Rectal smooth muscle tissue (tissue), 1 donor: ENCODE measurements around the gene FAAH.

Source experiments
- H3K27ac ChIP-seq: one replicate; pipeline ENCODE4 v1.7.0; 2013; ENCODE audit warnings: low read depth, low read length, inconsistent platforms
- H3K27me3 ChIP-seq: one replicate; pipeline ENCODE4 v1.7.0; 2013; ENCODE audit warnings: low read length; ENCODE audit not compliant: control insufficient read depth, insufficient read depth
- H3K36me3 ChIP-seq: one replicate; pipeline ENCODE4 v1.7.0; 2013; ENCODE audit warnings: low read length; ENCODE audit not compliant: control insufficient read depth, insufficient read depth
- H3K4me1 ChIP-seq: one replicate; pipeline ENCODE4 v1.7.0; 2013; ENCODE audit warnings: low read length; ENCODE audit not compliant: control insufficient read depth, insufficient read depth
- H3K4me3 ChIP-seq: one replicate; pipeline ENCODE4 v1.7.0; 2013; ENCODE audit warnings: low read length
- H3K9ac ChIP-seq: one replicate; pipeline ENCODE4 v1.7.0; 2013; ENCODE audit warnings: low read length

The FAAH gene

DNA sequence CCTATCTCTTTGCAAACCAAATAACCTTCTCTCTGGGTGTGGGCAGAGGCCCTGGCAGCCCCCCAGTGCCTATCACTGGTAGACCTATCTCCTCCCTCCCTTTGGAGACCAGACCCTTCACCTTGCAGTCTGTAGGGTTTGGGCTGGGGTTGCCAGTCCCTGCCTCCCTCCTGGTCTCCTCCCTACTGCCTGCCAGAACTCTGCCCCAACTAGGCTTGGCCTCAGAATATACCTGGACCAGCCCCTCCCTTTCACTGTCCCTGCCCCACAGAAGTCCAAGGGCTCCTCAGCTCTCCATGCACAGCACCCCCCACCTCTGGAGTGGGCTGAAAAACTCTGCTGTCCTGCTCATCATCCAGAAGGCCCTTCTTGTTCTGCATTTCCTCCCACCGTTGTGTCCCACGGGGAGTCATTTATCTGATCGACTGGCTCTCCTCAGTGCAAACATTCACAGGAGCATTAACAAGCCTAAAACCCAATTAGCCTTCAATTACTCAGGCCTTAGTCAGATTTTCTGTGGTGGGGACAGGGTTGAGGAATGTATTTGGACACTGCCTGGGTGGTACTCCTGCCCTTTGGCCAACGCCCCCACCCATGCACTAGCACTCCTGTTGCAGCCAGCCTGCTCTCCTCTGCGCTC, 67.8 kb downstream of the FAAH start:
- Histone ChIP-seq H3K9ac (no peak overlapping the region), H3K27ac (no peak overlapping the region), H3K4me3 (no peak overlapping the region), H3K36me3 (no peaks in the 10 kb centered on the region), H3K27me3 (peaks cover 2% of the 10 kb centered on the region), H3K4me1 (peaks cover 2% of the 10 kb centered on the region)
